ENCODE measurements around the gene SMPD1.

GRCh38 chr11:6393989-6394670, 3.9 kb downstream of the SMPD1 start:
- TF ChIP-seq CTCF (IDR thresholded peaks at IDR 0.05; ENCODE audit: insufficient read depth, low read length, poor library complexity, severe bottlenecking): no peak
- TF ChIP-seq EZH2phosphoT487 (conservative IDR thresholded peaks at IDR 0.05; ENCODE audit: low read length): no peak

Measured in SU-DHL-6 (cell line).